ENCODE data around the gene IPPK.

IPPK gene

DNA sequence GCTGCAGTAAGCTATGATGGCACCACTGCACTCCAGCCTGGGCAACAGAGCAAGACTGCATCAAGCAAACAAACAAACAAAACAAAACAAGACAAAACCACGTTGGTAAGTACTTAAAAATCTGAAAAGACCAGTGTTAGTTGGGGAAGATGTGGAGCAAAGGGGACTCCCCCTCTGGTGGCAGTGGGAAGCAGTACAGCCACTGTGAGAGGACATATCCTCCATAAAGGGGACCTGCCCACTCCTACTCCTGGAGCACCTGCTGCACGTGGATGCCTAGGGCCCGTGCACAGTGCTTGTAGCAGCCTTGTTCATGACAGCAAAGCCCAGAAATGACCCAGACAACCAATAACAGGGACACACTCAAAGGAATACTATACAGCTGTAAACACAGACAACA, 17.0 kb upstream of the IPPK start:
- no peak for DNase-seq

DNA sequence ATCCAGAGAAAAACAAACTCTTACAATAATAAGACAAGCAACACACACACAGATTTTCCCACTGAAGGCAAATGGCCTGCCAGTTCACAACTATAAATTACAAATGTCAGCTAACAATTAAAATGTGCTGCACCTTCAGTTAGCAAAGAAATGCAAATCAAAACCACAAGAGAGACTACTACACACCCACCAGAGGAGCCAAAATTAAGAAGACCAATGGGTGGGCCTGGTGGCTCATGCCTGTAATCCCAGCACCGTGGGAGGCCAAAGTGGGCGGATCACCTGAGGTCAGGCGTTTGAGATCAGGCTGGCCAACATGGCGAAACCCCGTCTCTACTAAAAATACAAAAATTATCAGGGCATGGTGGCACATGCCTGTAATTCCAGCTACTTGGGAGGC, 15.1 kb upstream of the IPPK start:
- no peak for DNase-seq

DNA sequence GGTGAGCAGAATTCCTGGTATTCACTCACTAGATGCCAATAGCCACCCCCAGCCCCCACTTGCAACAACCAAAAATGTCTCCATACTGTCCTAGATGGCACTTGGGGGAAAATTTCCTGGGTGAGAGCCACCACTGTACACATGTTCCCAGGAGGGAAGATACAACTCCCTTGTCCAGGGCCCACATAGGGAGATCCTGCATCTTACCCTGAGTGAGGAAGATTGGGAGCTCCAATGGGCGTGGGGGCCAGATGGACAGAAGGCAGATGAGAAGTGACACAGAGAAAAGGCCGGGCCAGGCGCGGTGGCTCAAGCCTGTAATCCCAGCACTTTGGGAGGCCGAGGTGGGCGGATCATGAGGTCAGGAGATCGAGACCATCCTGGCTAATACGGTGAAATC, 12.3 kb upstream of the IPPK start:
- no peak for DNase-seq

DNA sequence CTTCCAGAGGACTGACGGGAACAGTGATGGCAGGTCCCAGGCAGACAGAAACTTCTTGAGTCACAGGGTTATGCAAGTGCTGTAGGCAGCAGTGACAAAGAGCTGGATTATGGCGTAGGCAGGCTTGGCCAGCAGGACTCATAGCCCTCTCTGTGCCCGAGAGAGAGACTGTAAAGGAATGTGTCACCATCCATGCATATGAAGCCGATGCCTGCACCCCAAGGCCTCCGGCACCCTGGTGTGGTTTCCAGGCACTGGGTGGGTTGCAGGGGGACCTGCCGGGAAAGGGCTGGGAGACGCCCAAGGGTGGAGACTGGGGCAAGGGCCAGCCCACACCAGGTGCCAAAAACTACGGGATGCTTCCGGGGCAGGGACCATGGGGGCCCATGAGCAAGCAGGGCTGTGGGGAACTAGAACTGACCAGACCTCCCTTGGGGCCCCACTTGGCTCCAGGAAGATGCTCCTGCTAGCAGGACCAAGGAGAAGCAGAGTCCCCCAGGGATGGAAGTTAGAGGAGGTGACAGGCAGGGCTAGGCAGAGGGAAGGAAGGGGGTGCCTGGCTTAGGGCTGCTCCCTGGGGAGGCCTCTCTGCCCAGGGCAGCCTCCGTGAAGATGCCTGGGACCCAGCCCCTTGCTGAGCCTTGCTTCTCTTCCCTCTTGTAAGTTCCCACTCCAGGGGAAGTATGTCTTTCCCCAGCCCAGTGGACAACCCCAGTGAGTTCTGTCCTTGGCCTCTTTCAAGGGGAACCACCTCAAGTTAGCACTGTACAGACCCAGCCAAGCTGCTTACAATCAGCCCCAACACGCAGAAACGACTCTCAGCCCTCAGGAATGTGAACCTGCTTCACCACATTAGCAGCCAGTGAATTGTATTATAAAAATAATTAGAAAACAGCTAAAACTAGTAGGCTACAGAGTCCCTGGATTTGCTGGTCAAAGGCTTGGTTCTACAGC, 10.5 kb upstream of the IPPK start:
- DNase-seq, result no peak

DNA sequence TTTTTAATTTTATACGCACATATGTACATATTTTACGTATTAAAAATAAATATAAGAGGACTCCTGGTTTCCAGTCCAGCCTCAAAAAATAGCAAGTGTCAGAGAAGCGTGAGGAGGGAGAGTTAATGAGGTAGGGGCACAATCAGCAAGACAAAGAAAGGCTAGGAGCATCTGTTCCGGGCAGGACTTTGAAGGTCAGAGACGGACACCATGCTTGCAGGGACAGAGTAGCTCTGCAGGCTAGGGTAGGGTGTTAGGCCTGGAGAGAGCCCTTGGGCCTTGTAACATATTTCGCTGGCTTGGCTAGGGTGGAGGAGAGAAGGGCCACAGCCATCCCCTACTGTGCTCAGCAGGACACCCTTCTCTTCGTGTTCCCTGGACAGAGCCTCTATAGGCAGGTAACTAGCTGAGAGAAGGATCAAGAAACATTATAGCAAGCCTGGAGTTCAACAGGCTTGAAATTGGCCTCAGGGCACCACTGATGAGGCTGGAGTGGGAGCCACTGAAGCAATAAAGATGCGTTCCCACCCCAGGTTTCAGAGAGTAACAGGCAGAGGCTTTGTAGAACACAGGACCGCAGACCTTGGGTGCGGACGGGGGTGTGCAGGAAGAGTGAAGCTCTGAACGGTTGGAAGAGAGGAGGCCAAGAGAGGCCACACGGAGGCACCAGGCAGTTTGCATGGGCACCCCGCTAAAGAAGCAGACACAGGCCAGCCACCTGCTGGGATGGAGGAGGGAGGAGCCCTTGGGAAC, 9.7 kb upstream of the IPPK start:
- DNase-seq, result no peak

DNA sequence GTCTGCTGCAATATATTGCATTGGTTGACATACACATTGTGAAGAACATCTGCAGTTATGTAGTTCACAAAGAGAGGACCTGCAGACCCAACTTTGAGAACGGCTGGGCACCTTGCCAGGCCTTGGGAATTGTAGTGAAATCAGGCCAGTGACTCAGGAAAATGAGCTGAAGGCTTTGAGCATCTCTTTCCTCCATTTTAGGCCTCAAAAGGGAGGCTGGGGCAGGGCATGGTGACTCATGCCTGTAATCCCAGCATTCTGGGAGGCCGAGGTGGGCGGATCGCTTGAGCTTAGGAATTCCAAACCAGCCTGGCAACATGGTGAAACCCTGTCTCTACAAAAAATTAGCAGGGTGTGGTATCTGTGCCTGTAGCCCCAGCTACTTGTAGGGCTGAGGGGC, 1.4 kb upstream of the IPPK start:
- no peak for DNase-seq

DNA sequence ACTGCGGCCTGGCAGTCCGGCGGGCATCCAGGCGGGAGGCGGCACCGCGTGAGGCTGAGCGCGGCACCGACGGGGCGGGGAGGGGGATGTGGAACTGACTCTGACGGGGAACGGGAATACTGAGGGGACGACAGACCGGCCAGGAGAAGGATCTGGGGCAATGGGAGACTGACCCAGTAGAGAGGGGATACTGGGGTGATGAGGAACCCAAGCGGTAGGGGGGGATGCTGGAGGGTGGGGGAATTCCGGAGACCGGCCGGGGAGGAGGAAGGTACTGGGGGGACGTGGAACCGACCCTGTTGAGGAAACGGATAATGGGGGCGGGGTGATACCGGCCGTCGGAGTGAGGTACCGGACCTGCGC, 423 bp downstream of the IPPK start:
- DNase-seq, result no peak

DNA sequence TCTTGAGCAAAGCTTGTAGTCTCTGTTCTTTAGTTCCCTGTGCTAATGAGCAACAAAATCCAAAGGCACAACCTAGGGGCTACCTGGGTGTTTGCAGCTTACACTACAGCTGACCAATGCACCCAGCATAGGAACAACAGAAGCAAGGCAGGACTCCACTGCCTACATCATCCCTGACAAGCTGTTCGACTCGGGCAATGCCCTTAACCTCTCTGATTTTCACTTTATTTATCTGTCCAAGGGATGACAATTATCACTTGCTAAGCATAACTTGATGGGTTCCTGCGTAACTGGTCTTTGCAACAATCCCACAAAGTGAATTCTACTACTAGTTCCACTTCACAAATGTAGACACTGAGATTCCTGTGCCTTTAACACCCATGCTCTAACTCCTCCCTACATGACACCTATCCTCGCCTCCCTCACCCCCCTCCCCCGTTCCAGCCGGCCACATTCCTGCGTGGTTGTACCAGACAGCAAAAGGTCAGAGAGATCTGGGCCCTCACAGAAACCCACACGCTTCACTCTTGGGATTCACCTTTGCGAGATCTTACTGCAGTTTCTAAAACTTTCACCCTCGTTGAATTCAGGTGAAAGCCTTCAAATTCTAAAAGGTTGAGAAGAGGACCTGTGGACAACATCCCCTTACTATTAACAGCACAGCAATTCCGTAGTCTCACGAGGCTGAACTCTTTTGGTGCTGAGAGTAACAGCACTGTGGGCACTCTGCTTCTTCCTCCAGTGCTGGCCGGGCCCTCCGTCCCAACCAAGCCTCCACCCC, 995 bp downstream of the IPPK start:
- DNase-seq, result no peak

DNA sequence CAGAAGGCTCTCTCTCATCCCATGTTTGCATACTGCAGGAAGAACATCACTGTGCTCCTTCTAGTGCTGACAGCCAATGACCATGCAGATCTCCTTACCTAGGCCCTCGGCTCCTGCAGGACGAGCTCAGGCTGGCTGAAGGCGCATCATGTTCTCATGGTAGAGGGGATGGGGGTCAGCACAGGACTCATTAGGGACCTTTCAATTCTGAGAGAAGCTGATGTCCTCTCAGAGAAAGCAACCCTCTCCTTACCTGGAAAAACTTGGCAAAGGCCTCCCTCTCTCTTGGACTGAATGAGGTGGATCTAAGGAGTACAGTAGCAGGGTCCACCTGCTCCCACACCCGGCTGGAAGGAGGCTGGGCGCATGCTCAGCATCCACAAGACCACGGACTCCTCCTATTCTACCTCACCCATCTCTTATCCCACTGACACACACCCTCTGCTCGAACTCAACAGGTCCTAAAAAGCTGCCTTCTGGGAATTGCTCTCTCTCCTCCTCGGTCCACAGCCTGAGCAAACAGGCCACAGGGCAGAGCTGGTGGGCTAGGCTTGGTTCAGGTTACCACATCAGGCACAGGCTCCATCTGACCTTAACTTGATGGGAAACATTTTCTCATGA, 2.9 kb downstream of the IPPK start:
- no peak for DNase-seq

DNA sequence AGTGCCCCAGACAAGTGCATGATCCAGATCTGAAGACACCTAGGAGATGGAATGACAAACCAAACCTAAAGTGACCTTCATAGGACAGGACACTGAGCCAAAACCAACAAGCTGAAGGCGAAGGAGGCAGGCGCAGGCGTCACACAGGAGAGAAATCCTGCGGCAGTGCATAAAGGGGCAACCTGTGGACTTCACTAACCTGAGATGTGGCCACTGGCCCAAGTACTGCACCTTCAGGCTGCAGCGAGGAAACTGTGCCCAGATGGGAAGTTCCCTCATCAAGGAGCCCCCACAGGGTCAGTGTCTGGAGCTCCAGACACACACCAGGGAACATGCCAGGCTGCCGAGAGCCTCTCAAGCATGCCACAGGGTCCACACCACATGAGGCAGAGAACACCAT, 3.7 kb downstream of the IPPK start:
- no peak for DNase-seq

DNA sequence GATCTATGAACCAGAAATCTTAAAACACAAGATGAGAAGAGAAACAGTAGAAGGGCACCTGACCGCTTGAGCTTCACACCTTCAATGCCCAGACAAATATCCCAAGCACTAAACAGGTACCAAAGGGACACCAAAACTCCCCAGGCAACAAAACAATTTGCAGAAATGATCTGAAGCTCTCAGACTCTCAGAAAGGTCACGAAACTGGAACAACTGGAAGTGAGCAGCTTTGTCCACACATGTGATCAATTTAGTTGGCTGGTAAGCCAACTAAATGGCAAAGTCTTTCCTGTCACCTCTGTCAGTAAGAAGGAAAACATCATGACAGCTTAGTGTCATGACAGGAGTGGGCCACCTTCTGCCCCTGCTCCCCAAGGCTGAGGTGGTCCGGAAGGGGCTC, 4.1 kb downstream of the IPPK start:
- DNase-seq, result no peak

DNA sequence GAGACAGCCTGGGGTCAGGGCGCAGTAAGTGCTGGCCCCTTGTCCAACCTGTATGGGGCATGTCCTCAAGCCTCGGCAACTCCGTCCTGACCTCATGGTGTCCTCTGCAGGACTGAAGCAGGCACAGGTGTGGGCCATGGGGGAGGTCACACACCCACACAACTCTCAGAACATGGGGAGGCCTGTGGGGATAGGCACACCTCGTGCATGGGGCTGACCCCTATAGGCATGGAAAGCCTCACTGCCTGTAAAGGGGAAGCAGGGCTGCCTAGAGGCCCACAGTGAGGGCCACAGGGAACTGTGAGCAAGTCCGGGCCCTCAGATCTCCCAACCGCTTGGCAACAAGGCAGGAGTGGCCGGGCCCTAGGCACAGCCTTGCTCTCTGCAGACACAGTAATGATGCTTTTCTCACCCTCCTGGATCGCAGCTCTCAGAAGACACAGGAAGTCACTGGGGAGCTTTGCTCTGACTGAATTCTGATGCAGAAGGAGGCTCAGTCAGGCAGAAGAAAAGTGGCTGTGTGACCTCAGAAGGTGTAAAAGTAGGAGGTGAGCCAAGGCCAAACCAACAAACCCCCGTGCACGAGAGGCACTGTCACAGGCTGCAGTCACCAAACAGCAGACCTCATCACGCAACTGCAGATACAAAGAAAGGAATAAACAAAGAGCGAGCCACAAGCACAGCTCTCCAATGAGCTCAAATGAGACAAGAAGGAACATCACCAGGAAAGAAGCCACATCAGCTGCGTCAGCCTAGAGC, 5.4 kb downstream of the IPPK start:
- peak in 1 of 2 donors; percentile 7 for DNase-seq

DNA sequence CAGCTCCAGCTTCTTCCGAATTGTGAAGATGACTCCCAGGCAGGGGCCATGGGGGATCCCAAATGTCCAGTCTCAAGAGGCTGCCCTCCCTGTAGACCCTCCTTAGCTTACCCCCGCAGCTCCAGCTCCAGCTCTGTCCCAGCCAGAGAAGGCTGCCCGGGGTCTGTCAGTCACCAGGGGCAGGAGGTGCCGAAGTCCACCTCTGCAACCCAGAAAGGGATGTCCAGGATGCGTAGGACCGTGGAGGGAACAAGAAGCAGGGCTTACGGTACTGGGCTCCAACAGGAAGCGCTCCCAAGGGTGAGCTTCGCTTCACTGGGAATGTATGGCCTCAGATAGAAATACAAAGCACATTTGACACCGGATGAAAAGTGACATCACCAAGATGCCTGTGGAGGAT, 6.0 kb downstream of the IPPK start:
- DNase-seq, result no peak

DNA sequence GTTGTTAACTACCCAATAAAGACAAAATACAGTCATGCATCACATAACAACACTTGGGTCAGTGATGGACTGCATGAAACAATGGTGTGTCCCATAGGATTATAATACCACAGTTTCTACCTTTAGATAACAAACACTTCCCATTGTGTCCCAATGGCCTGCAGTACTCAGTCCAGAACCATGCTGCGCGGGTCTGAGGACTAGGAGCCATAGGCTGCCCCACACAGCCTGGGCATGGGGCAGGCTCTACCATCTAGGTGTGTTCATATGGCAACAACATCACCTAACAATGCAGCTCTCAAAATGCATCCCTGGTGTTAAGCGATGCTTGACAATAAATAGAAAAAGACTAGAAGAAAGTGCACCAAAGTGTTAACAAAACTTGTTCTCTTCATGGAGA, 6.8 kb downstream of the IPPK start:
- DNase-seq, result no peak

DNA sequence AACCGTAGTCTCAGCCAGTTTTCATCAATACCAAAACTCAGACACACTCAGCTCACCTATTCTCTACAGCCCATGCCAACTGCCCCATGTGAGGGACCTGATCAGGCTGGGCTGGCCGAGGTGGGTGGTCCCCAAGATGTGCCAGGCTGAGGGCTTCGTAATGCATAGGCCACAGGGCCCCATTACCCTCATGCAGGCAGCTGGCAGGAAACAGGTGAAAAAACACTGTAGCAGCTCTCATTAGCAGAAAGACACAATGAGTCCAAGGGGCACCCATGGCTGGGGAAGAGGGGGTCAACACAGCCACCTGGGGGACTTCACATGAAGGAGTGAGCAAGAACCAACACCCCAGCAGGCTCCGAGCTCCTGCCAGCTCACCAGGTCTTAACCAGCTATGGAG, 8.2 kb downstream of the IPPK start:
- no peak for DNase-seq

DNA sequence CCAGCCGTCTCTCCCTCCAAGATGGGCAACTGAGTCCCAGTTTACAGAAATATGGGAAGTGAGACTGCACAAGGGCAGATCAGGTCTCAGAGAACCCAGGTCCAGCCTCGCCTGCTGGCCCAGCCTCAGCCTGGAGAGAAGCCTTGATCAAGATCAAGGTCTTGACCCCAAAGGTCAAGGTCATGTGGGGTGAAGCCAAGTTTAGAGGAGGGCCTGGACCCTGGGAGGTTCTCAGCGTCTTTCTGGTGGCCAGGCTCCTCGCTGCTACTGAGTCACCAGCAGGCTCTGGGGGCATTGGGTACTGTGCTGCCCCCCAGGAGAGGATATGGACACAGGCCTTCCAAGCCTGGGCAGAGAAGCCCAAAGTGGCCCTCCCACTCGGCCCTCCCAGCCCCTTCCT, 8.8 kb downstream of the IPPK start:
- no peak for DNase-seq

DNA sequence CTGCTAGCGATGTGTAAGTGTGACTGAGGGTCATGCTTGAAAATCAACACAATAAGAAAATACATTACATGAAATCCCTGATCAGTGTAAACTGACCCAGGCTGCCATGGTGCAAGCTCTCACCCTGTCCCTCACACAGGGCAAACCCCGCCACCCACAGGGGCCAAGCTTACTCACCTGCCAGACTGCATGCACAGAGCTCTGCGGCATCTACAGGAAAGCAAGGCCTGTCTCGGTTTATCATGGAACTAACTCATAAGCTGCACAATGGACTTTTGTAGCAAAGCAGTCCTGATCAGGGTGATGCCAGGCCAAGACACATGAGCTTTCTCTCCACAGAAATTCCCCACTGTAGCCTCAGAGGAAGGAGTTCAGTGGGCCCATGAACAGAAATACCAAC, 9.7 kb downstream of the IPPK start:
- DNase-seq, result peak in 1 of 2 donors; percentile 19

DNA sequence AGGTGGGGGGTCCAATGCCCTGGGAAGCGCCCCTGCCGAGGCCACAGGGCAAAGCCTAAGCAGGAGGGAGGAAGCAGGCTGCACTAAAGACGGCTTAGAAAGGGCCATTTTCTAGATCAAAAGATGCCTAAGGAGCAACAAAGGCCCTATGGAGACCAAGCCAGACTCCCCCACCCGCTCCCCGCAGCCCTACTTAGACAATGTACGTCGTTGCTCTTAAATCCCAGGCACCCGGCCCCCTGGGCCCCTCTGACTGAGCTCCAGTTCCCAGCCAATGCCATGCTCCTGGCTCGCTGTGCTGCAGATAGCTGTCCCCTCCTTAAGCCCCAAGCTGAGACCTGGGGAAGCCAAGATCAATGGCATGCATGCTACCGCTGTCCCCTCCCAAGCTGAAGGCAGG, 10.3 kb downstream of the IPPK start:
- DNase-seq, result no peak

DNA sequence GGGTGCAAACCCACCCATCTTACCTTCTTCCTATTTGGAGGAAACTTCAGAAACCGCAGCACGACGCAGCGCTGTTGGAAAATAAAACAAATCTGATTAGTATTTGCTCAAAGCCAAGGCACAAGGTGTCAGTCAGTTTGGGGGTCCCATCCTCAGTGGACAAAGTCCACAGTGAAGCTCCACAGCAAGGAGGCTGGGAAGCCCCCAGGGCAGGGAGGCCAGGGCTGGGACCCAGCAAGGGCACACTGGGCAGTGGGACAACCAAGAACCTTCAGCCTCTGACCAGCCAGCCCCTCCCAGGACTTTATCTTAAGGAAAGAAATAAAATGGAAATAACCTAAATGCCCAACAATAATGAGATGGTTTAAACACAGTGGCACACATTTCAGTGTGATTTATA, 11.3 kb downstream of the IPPK start:
- no peak for DNase-seq

DNA sequence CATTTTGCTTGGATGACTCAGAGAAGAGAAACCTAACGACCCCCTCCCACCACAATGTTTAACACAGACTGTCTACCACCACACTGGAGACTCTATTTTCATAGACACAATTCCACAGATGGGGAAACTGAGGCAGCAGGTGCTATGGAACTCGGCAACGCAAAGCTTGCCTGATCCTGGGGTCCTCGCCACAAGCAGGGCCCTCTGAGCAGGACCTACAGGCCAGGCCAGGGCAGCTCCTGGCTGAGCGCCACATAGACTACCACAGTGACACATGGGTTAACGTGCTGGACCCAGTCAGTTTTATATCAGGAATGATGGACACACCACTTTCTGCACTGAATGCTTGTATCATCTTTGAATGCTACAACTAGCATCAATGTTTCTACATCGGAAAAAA, 11.8 kb downstream of the IPPK start:
- DNase-seq, result no peak

DNA sequence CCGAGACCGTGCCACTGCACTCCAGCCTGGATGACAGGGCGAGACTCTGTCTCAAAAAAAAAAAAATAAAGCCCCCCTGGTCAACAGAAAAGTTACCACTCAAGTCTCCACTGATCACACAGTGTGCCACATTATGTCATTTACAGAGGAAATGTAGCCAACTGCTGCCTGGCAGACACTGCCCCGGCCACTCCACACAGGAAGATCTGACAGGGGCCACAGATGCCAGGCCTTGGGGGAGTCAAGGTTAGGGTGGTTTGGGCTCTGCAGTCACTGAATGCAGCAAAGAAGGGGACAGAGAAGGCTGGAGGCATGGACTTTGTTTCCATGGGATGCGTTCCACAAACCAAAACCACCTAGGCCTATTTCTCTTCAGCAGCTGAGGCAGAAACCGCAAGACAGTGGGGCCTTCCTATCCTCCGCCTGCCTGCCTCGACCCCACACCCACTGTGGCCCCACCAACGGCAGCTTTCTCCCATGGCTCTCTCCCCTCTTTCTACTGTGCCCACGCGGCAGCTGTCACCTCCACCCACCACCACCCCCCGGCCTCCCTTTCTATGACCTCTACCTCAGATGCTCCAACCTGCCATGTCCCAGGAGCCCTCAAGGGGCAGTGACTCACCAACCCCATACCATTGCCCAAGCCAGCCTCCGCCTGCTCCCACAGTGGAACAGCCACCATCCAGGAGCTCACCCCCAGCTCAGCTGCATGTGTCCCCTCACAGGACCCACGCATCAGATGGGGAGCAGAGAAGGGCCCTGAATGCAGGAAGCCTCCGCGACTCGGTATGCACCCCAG, 12.4 kb downstream of the IPPK start:
- no peak for DNase-seq
